ENCODE results near the gene MAP4K3.

The MAP4K3 gene

DNA sequence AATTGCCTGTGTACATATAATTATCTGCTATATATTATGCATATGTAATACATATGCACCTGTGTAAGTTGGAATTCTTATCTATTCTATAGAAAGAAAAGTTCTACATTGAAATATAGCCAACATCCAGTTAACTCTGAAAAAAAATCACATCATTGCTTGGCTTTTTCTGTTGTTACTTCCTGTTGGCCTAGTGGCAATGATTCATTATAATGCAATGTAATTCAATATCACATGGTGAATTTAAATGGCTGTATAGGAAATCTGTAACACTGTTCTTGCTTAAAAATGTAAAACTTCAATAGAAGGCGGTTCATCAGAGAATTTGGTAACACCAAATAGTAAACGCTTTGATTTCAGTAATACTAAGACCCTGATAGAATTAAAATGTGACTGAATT is 44.5 kb upstream of the MAP4K3 start:
- no peak for DNase-seq (ENCODE audit: extremely low read depth, insufficient read length)
- H3K27me3 ChIP-seq (replicated peaks; ENCODE audit: control insufficient read depth, insufficient read depth, low read length): no peaks in the 10 kb centered on the region
- TF ChIP-seq, protein P1, sequence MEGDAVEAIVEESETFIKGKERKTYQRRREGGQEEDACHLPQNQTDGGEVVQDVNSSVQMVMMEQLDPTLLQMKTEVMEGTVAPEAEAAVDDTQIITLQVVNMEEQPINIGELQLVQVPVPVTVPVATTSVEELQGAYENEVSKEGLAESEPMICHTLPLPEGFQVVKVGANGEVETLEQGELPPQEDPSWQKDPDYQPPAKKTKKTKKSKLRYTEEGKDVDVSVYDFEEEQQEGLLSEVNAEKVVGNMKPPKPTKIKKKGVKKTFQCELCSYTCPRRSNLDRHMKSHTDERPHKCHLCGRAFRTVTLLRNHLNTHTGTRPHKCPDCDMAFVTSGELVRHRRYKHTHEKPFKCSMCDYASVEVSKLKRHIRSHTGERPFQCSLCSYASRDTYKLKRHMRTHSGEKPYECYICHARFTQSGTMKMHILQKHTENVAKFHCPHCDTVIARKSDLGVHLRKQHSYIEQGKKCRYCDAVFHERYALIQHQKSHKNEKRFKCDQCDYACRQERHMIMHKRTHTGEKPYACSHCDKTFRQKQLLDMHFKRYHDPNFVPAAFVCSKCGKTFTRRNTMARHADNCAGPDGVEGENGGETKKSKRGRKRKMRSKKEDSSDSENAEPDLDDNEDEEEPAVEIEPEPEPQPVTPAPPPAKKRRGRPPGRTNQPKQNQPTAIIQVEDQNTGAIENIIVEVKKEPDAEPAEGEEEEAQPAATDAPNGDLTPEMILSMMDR (IDR thresholded peaks at IDR 0.05; ENCODE audit: insufficient read depth, low read length, poor library complexity, severe bottlenecking): no peak
- H3K4me3 ChIP-seq (replicated peaks; ENCODE audit: low read depth, low read length): no peak overlapping the region
- no peaks in the 10 kb centered on the region for H3K36me3 ChIP-seq (ENCODE audit: control insufficient read depth, insufficient read depth, low read length)

DNA sequence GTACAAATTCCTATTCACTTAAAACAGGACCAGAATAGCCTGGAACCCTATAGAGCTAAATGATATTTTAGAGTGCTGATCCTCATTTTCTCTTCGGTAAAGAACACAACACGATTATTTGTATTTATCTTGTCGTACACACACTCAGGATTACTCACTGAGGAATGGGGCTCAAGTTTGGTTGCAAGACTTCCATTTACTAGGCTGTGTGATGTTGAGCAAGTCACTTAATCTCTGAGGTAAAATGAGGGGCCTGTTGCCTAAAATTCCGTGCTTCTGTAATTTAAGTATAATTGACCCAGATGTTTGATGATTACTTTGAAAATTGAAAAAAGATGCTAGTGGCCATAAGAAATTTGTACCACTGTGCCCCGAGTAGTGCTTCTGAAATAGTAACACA is 42.6 kb upstream of the MAP4K3 start:
- Histone ChIP-seq H3K27me3 (replicated peaks; ENCODE audit: control insufficient read depth, insufficient read depth, low read length) (no peaks in the 10 kb centered on the region), H3K4me3 (replicated peaks; ENCODE audit: low read depth, low read length) (no peak overlapping the region), H3K36me3 (ENCODE audit: control insufficient read depth, insufficient read depth, low read length) (no peaks in the 10 kb centered on the region)
- DNase-seq (ENCODE audit: extremely low read depth, insufficient read length): no peak
- TF ChIP-seq, protein P1 (IDR thresholded peaks at IDR 0.05; ENCODE audit: insufficient read depth, low read length, poor library complexity, severe bottlenecking): no peak

DNA sequence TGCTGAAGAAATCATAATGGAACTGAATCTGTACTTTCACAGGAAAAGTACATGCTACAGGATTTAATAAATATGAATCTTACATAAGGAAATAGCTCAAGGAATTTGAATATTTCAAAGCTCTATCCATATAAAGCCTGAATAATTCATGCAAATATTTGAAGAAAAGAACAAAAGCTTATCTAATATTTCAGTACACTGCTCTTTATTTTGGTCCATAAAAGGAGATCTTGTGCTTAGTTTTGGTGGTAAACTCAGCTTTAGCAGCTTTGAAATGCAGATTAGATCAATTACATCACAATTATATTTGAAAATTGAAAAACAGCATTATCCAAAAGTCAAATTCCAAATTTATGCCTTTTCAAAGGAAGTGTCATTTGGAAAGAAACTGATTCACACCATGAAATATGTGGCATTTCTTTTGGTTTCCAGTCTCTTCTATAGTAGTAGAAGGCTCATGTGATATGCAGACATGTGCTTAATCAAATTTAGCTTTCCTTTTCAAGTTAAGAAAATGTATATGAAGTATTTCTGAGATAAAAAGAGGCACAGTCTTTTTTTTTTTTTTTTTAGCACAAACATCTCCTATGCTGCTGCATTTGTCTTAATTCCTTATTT is 42.1 kb upstream of the MAP4K3 start:
- DNase-seq (ENCODE audit: extremely low read depth, insufficient read length): no peak
- no peaks in the 10 kb centered on the region for H3K36me3 ChIP-seq (ENCODE audit: control insufficient read depth, insufficient read depth, low read length)
- H3K4me3 ChIP-seq (replicated peaks; ENCODE audit: low read depth, low read length): no peak overlapping the region
- TF ChIP-seq, protein P1 (IDR thresholded peaks at IDR 0.05; ENCODE audit: insufficient read depth, low read length, poor library complexity, severe bottlenecking): no peak
- no peaks in the 10 kb centered on the region for H3K27me3 ChIP-seq (replicated peaks; ENCODE audit: control insufficient read depth, insufficient read depth, low read length)

DNA sequence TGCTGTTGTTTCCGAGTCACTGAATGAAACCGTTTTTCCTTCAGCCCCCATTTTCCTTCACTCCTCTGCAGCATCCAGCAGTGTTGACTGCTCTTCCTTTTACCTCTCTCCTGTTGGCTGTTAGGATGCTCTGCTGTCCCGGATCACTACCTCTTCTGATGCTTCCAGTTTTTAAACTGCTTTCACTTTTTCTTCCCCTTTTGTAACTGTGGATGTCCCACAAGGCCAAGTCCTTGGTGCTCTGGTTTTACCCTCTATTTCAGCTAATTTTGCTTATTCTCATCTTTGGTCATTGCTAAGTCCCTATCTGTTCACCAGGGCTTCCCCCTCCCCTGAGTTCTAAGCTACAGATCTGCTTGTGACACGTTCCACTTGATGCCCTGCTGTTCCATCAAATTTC is 39.4 kb upstream of the MAP4K3 start:
- H3K36me3 ChIP-seq (ENCODE audit: control insufficient read depth, insufficient read depth, low read length): no peaks in the 10 kb centered on the region
- no peak for DNase-seq (ENCODE audit: extremely low read depth, insufficient read length)
- H3K4me3 ChIP-seq (replicated peaks; ENCODE audit: low read depth, low read length): peak overlapping the region; percentile 1; the same call in 1 of the 2 replicates
- no peaks in the 10 kb centered on the region for H3K27me3 ChIP-seq (replicated peaks; ENCODE audit: control insufficient read depth, insufficient read depth, low read length)
- TF ChIP-seq, protein P1 (IDR thresholded peaks at IDR 0.05; ENCODE audit: insufficient read depth, low read length, poor library complexity, severe bottlenecking): no peak

DNA sequence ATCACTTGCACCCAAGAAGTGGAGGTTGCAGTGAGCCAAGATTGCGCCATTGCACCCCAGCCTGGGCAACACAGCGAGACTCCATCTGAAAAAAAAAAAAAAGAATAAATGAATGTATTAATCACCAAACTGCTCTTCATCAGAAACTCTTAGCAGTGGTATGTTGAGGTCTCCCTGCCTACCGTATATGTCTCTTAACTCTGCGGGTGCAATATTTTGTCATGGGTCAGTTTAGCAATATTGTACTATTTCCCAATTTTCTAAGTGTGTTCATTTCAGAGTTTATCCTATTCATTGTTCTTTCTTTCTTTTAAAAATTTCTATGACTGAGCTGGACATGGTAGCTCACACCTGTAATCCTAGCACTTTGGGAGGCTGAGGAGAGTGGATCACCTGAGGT is 37.9 kb upstream of the MAP4K3 start:
- H3K27me3 ChIP-seq (replicated peaks; ENCODE audit: control insufficient read depth, insufficient read depth, low read length): no peaks in the 10 kb centered on the region
- DNase-seq (ENCODE audit: extremely low read depth, insufficient read length): no peak
- TF ChIP-seq, protein P1 (IDR thresholded peaks at IDR 0.05; ENCODE audit: insufficient read depth, low read length, poor library complexity, severe bottlenecking): no peak
- H3K36me3 ChIP-seq (ENCODE audit: control insufficient read depth, insufficient read depth, low read length): no peaks in the 10 kb centered on the region
- H3K4me3 ChIP-seq (replicated peaks; ENCODE audit: low read depth, low read length): no peak overlapping the region

DNA sequence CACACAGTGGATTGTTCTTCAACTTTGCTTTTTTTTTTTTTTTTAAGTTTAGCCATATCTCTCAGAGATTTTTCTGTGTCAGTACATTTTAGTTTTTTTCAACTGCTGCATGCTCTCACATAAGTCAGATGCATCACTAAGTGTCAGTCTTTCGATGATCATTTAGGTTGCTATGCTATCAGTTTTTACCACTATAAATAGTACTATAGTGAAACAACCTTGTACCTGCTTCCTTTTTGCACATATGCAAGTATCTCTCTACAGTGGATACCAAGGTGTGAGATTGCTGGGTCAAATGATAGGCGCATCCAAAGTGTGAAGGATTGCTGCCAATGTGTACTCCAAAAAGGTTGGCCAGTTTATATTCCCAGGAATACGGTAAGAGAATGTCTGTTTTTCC is 33.5 kb upstream of the MAP4K3 start:
- Histone ChIP-seq H3K27me3 (replicated peaks; ENCODE audit: control insufficient read depth, insufficient read depth, low read length) (no peaks in the 10 kb centered on the region), H3K36me3 (ENCODE audit: control insufficient read depth, insufficient read depth, low read length) (no peaks in the 10 kb centered on the region), H3K4me3 (replicated peaks; ENCODE audit: low read depth, low read length) (no peak overlapping the region)
- no peak for DNase-seq (ENCODE audit: extremely low read depth, insufficient read length)
- TF ChIP-seq, protein P1 (IDR thresholded peaks at IDR 0.05; ENCODE audit: insufficient read depth, low read length, poor library complexity, severe bottlenecking): no peak
